GM19351 (cell line): ENCODE results near the gene ING5.

Experiments used
- ATAC-seq: cut with Tn5 transposase; IDR thresholded peaks from one replicate; pipeline ENCODE4 v1.9.1; 2021; ENCODE audit warnings: mild to moderate bottlenecking, moderate library complexity; ENCODE audit not compliant: unreplicated experiment

Gene ING5

DNA sequence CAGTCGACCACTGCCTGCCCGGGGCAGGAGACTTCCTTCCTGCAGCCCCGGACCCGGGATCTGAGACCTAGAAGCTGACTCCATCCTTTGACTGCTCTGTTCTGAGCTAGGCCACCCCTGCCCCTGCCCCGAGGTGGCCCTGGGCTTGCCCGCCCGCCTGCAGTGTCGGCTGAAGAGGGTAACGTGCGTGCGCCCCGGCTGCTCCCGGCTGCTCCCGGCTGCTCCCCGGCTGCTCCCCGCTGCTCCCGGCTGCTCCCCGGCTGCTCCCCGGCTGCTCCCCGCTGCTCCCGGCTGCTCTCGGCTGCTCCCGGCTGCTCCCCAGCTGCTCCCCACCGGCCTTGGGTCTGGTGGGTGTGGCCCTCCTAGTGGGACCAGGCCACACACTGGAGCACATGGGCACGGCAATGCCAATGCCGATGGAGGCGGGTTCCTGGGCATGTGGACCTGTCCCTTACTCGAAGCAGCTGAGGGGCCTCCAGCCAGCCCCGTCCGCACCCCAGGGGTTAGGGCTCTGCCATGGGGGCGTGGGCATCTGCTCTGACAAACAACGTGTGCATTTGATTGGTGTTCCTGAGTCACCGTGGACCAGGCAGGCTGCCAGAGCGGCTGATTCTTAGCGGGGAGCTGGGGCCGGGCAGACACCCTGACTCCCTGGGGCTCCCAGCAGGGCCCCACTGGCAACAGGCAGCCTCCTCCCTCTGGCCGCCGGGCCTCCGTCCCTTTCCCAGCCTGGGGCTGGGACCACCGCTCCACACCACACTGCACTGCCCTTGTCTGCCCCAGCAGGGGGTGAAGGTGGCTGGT is 72.8 kb downstream of the ING5 start:
- ATAC-seq: no peak

DNA sequence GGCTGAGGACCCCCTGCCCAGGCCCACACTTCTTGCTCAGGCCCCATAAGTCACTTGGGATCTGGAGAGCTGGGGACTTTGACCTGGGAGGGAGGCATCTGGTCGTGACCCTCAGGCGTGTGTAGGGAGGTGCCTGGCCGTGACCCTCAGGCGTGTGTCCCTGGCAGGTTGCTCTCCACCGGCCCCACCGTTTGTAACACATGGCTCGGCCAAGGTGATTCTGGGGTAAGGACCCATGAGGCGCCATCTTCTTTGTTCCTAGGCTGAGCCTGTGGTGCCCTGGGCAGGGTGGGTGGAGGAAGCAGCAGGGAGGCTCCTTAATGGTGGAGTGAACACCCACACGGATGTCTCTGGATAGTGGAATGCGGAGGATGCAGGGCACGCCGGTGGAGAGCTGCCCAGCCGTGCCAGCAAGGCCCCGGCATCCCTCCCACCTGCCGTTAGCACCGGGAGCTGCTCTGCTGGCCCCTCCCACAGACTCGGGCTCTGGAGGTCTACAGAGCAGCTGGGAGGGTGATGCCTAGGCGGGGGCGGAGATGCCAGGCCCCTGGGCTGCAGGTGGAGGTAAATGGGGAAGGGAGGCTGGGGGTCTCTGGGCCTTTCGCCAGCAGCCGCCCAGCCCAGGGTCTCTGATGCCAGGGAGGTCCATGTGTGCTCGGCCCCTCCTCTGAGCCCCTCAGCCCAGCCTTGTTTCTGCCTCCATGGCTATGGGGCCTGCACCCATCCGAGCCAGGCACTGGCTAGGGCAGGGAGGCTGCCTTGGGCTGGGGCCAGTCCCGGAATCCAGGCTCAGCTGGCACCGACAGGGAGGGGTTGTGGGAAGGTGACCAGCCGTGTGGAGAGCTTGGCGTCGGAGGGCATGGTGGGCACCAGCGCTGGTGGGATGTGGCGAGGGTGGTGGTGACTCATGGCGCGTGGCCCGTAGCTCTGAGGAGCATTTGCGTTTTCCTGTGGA is 73.7 kb downstream of the ING5 start:
- no peak for ATAC-seq

- no peak for ATAC-seq
Measured at GRCh38 chr2:241776336-241777169, 74.7 kb downstream of the ING5 start, which contains the start of gene GAL3ST2. Gene GAL3ST2, plus strand, starts transcription at chr2:241776822. Its CDS starts 134 bp downstream, at chr2:241776956.

DNA sequence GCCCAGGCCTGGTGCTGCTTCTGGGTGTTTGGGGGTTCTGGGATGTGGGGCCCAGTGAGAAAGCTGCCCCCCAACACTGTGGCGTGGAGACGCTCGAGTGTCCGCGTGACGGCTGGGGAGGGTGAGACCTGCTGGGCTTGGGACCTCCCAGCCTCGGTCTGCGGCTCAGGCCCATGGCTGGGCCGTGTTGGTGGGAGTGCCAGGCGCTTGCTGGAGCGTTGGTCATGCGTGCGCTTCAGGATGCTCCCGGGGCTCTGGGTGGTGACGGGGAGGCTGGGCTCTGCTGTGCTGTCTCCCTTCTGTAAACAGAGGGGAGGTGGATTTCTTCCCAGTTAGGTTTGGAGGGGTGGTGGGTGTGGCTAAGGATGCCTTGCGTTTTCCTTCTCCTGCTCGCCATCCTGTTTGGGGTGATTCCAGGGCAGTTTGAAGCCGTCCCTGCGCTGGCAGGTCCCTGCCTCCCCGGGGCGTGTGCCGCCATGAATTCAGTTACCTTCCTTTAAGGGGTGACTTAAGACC is 75.4 kb downstream of the ING5 start:
- ATAC-seq: no peak

DNA sequence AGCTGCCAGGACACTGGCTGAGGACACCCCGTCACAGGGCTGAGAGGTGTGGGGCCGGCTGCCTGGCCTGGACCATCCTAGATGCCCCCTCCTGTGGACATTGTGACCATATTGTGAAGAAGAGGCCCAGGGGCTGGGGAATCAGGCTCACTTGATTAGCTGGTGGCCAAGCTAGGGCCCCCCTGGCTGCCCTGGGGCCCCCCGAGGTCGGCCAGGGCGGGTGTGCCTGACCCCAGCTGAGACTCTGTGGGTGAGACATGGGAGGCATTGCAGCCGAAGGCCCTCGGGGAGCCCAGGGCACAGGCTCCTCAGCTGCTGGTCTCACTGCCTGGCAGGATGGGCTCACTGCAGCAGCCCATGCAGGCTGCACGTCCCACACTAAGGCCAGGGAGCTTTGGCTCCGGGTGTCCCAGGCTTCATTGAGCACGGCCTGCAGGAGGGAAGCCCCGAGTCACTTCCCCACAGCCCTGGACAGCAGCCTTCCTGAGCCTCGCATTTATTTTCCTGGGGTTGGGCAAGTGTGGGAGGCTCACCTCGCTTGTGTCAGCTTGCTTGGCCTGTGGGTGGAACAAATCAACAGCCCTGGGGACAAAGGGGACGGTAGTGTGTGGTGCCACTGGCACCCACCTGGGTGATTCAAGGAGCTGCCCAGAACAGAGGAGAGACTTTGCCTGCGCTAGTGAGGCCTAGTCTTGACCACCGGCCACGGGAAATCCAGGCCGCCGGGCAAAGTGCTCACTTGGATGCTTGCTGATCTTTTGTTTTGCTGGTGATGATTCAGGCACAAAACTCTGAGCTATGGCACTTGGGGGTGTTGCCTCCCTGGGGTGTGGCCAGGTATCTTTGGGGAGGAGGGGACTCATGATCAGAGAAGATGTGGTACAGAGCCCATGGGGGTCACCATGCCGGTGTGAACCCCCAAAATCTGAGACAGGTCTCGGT is 76.1 kb downstream of the ING5 start:
- no peak for ATAC-seq
